ENCODE results near the gene EFCAB6.

The EFCAB6 gene

DNA sequence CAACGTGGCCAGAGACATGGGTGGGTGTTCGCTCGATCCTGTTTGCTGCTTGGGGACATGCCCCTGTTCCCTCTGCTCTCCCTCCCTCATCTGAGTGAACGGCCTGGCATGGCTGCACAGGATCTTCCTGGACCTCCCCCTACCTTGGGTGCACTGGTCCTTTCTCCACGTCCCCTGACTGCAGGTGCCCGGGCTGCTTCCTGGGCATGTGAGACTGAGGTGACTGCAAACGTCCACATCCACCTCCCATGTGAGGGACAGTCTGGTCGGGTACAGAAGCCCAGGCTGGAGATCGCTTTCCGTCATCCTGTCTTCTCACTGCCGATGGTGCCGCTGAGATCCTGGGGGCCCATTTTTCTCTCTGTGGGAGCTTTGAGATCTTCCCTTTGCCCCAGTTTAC is 38.4 kb upstream of the EFCAB6 start:
- Histone ChIP-seq H3K9me3 (ENCODE audit: low read length) (no peaks in the 10 kb centered on the region), H3K27ac (ENCODE audit: low read depth, low read length, poor library complexity, severe bottlenecking) (no peak overlapping the region), H3F3A (ENCODE audit: insufficient read depth, low read length) (no peaks in the 10 kb centered on the region), H3K27me3 (ENCODE audit: insufficient read depth, low read length) (peaks cover under 1% of the 10 kb centered on the region; the same call in 1 of the 2 replicates), H4K20me1 (ENCODE audit: insufficient read depth, low read length) (no peaks in the 10 kb centered on the region), H2AFZ (ENCODE audit: low read length) (no peak overlapping the region), H3K4me2 (ENCODE audit: low read length) (no peak overlapping the region), H3K9me2 (ENCODE audit: low read depth, low read length) (no peaks in the 10 kb centered on the region), H3K36me3 (ENCODE audit: insufficient read depth, low read length) (no peaks in the 10 kb centered on the region), H3K4me3 (ENCODE audit: low read depth, low read length, poor library complexity, severe bottlenecking) (no peak overlapping the region), H3K4me1 (ENCODE audit: insufficient read depth, low read length, severe bottlenecking) (no peaks in the 10 kb centered on the region), H3K9ac (ENCODE audit: low read length) (no peak overlapping the region), H3K79me2 (ENCODE audit: insufficient read depth, low read length) (no peaks in the 10 kb centered on the region)
- no peak for TF ChIP-seq EZH2 (IDR thresholded peaks at IDR 0.05; ENCODE audit: borderline replicate concordance, low read length)

DNA sequence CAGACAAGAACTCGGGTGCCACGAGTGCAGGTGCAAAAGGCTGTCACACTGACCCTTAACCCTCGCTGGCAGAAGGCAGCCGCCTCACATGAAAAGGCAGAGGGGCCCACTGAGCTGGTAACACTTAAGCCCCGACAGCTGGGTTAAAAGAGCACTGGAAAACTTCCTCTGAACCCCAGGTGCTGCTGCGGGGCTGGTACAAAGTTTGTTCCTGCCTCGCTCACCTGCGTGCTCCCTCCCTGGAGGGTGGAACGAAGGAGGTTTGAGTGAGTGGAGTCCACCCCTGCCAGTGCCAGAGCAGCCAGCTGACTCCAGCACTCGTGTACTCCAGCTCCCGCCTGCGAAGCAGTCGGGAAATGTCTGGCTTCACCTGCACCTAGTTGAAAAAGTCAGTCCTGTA is 37.6 kb upstream of the EFCAB6 start:
- Histone ChIP-seq H3K9ac (ENCODE audit: low read length) (no peak overlapping the region), H3K4me2 (ENCODE audit: low read length) (no peak overlapping the region), H3K4me3 (ENCODE audit: low read depth, low read length, poor library complexity, severe bottlenecking) (no peak overlapping the region), H3K4me1 (ENCODE audit: insufficient read depth, low read length, severe bottlenecking) (no peaks in the 10 kb centered on the region), H3K9me3 (ENCODE audit: low read length) (no peaks in the 10 kb centered on the region), H3K79me2 (ENCODE audit: insufficient read depth, low read length) (no peaks in the 10 kb centered on the region), H3K9me2 (ENCODE audit: low read depth, low read length) (no peaks in the 10 kb centered on the region), H3K27ac (ENCODE audit: low read depth, low read length, poor library complexity, severe bottlenecking) (no peak overlapping the region), H3K36me3 (ENCODE audit: insufficient read depth, low read length) (no peaks in the 10 kb centered on the region), H3F3A (ENCODE audit: insufficient read depth, low read length) (no peaks in the 10 kb centered on the region), H2AFZ (ENCODE audit: low read length) (no peak overlapping the region), H4K20me1 (ENCODE audit: insufficient read depth, low read length) (no peaks in the 10 kb centered on the region), H3K27me3 (ENCODE audit: insufficient read depth, low read length) (peaks cover 3% of the 10 kb centered on the region; the same call in 1 of the 2 replicates)
- TF ChIP-seq, protein P1, sequence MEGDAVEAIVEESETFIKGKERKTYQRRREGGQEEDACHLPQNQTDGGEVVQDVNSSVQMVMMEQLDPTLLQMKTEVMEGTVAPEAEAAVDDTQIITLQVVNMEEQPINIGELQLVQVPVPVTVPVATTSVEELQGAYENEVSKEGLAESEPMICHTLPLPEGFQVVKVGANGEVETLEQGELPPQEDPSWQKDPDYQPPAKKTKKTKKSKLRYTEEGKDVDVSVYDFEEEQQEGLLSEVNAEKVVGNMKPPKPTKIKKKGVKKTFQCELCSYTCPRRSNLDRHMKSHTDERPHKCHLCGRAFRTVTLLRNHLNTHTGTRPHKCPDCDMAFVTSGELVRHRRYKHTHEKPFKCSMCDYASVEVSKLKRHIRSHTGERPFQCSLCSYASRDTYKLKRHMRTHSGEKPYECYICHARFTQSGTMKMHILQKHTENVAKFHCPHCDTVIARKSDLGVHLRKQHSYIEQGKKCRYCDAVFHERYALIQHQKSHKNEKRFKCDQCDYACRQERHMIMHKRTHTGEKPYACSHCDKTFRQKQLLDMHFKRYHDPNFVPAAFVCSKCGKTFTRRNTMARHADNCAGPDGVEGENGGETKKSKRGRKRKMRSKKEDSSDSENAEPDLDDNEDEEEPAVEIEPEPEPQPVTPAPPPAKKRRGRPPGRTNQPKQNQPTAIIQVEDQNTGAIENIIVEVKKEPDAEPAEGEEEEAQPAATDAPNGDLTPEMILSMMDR (IDR thresholded peaks at IDR 0.05; ENCODE audit: low read length) = no peak
- no peak for TF ChIP-seq EZH2 (IDR thresholded peaks at IDR 0.05; ENCODE audit: borderline replicate concordance, low read length)

DNA sequence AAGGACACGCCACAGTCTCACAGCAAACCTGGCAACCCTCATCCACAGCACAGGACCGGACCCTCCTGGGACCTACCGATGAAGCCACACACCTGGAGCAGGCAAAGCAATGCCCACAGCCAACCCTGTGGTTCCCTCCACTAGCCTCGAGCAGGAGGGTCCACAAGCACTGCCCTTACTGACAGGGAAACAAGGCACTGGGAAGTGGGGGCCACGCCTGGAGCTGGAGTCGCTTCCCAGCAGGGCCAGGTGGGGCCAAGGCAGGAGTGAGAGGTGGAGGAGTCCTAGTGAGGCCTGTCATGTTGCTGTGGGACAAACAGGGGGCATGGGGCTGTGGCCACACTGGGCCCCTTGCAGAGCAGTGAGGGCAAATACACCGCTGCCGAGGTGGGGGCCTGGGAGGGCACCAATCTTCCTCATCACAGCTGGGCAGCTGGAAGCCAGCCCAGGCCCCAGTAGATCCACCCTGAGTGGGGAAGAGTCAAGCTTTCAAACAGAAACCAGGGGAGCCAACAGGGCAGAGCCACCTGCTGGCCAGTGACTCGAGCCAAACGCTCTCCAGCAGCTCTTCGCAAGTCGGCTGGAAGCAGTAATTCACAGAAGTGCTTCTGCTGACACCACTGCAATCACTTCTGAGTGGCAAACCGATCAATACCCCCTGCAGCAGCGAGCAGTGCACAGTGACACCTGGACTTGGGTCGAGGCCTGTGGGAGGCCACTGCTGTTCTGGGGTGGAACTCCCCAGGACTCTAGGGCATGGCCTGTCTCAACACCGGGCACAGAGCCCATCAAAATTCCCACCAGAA is 36.5 kb upstream of the EFCAB6 start:
- Histone ChIP-seq H3K4me1 (ENCODE audit: insufficient read depth, low read length, severe bottlenecking) (no peaks in the 10 kb centered on the region), H2AFZ (ENCODE audit: low read length) (no peak overlapping the region), H3K4me2 (ENCODE audit: low read length) (no peak overlapping the region), H3K4me3 (ENCODE audit: low read depth, low read length, poor library complexity, severe bottlenecking) (no peak overlapping the region), H3F3A (ENCODE audit: insufficient read depth, low read length) (no peaks in the 10 kb centered on the region), H3K9ac (ENCODE audit: low read length) (no peak overlapping the region), H3K9me3 (ENCODE audit: low read length) (no peaks in the 10 kb centered on the region), H3K36me3 (ENCODE audit: insufficient read depth, low read length) (no peaks in the 10 kb centered on the region), H3K79me2 (ENCODE audit: insufficient read depth, low read length) (no peaks in the 10 kb centered on the region), H3K27ac (ENCODE audit: low read depth, low read length, poor library complexity, severe bottlenecking) (no peak overlapping the region), H4K20me1 (ENCODE audit: insufficient read depth, low read length) (no peaks in the 10 kb centered on the region), H3K9me2 (ENCODE audit: low read depth, low read length) (no peaks in the 10 kb centered on the region), H3K27me3 (ENCODE audit: insufficient read depth, low read length) (peaks cover 3% of the 10 kb centered on the region; the same call in 1 of the 2 replicates)
- TF ChIP-seq, protein P1 (IDR thresholded peaks at IDR 0.05; ENCODE audit: low read length) = no peak
- no peak for TF ChIP-seq EZH2 (IDR thresholded peaks at IDR 0.05; ENCODE audit: borderline replicate concordance, low read length)
